ENCODE results near the gene FSCN2.
A peak's percentile ranks its signal among the peaks of the same experiment; 100 is the strongest.

Gene FSCN2

GRCh38 chr17:81527591-81528383 is at the start of gene FSCN2:
FSCN2 (plus strand) TSS chr17:81528377; CDS start chr17:81528532, 155 bp downstream.
- no peak for DNase-seq

GRCh38 chr17:81479175-81480071 is 48.8 kb upstream of the FSCN2 start:
- DNase-seq = no peak

GRCh38 chr17:81480140-81481072 is 47.8 kb upstream of the FSCN2 start:
- DNase-seq = no peak

- DNase-seq = peak; percentile 86
Observed at GRCh38 chr17:81481073-81481799, 46.9 kb upstream of the FSCN2 start.

GRCh38 chr17:81481815-81482505 is 46.2 kb upstream of the FSCN2 start:
- no peak for DNase-seq

GRCh38 chr17:81482673-81483072 is 45.5 kb upstream of the FSCN2 start:
- no peak for DNase-seq

GRCh38 chr17:81483085-81483861 is 44.9 kb upstream of the FSCN2 start:
- no peak for DNase-seq

- no peak for DNase-seq
Observed at GRCh38 chr17:81483862-81484194, 44.3 kb upstream of the FSCN2 start.

GRCh38 chr17:81484195-81484979 is 43.8 kb upstream of the FSCN2 start:
- peak; percentile 75 for DNase-seq

GRCh38 chr17:81486199-81486810 is 41.9 kb upstream of the FSCN2 start:
- DNase-seq = peak; percentile 68

GRCh38 chr17:81487089-81487486 is 41.1 kb upstream of the FSCN2 start:
- no peak for DNase-seq

GRCh38 chr17:81487487-81488275 is 40.5 kb upstream of the FSCN2 start:
- peak; percentile 76 for DNase-seq

- DNase-seq = no peak
Observed at GRCh38 chr17:81488276-81488860, 39.8 kb upstream of the FSCN2 start.

GRCh38 chr17:81489012-81489997 is 38.9 kb upstream of the FSCN2 start:
- no peak for DNase-seq

- no peak for DNase-seq
Observed at GRCh38 chr17:81489998-81490992, 37.9 kb upstream of the FSCN2 start.

- DNase-seq = no peak
Observed at GRCh38 chr17:81491181-81491581, 37.0 kb upstream of the FSCN2 start.
